ENCODE results near the gene NRIP1. TPM values are rescaled to one million over a fixed set of nuclear protein-coding genes. Genes with fewer than 3 reads are reported as not detected.

The NRIP1 gene
- total RNA-seq, 4 donors from 2014 or later, result 16.1 to 81.9 (median 36.4) TPM

DNA sequence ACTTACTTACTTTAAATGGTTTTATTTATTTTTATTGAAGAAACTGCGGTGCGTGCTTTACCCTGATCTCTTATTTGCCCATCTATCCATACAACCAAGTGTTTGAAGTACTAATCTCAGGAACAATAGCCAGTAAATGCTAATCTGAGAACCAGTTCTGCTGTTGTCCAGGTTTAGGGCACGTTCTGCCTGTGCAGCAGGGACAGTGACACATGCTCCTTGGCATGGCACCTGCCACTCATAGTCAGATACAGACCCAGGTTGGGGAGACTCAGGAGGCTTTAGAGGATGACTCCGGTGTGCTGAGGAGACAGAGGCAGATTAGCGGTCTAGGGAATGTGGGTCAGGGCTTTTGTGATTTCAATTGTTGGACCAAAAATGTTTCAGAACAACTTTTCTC lies 83.6 kb downstream of the NRIP1 start:
- no peak overlapping the region for H3K27ac ChIP-seq
- H3K4me3 ChIP-seq, result no peak overlapping the region
- intact Hi-C loops (cut with DNase I; ENCODE audit: low total_unique reads), result no loop called here
- no peaks in the 10 kb centered on the region for H3K27me3 ChIP-seq
- DNase-seq, result no peak
- H3K36me3 ChIP-seq, result no peaks in the 10 kb centered on the region
- no peaks in the 10 kb centered on the region for H3K9me3 ChIP-seq
- TF ChIP-seq POLR2A (IDR thresholded peaks at IDR 0.05), result no peak
- TF ChIP-seq, protein P1, sequence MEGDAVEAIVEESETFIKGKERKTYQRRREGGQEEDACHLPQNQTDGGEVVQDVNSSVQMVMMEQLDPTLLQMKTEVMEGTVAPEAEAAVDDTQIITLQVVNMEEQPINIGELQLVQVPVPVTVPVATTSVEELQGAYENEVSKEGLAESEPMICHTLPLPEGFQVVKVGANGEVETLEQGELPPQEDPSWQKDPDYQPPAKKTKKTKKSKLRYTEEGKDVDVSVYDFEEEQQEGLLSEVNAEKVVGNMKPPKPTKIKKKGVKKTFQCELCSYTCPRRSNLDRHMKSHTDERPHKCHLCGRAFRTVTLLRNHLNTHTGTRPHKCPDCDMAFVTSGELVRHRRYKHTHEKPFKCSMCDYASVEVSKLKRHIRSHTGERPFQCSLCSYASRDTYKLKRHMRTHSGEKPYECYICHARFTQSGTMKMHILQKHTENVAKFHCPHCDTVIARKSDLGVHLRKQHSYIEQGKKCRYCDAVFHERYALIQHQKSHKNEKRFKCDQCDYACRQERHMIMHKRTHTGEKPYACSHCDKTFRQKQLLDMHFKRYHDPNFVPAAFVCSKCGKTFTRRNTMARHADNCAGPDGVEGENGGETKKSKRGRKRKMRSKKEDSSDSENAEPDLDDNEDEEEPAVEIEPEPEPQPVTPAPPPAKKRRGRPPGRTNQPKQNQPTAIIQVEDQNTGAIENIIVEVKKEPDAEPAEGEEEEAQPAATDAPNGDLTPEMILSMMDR (IDR thresholded peaks at IDR 0.05), result no peak
- H3K4me1 ChIP-seq, result no peaks in the 10 kb centered on the region

- no peaks in the 10 kb centered on the region for H3K36me3 ChIP-seq
- no peak overlapping the region for H3K4me3 ChIP-seq
- no peaks in the 10 kb centered on the region for H3K27me3 ChIP-seq
- H3K4me1 ChIP-seq, result no peaks in the 10 kb centered on the region
- intact Hi-C loops (cut with DNase I; ENCODE audit: low total_unique reads), result no loop called here
- H3K9me3 ChIP-seq, result no peaks in the 10 kb centered on the region
- no peak for DNase-seq
- TF ChIP-seq POLR2A (IDR thresholded peaks at IDR 0.05), result no peak
- TF ChIP-seq, protein P1 (IDR thresholded peaks at IDR 0.05), result no peak
- no peak overlapping the region for H3K27ac ChIP-seq
Measured at GRCh38 chr21:14979264-14979663, 85.5 kb downstream of the NRIP1 start.

DNA sequence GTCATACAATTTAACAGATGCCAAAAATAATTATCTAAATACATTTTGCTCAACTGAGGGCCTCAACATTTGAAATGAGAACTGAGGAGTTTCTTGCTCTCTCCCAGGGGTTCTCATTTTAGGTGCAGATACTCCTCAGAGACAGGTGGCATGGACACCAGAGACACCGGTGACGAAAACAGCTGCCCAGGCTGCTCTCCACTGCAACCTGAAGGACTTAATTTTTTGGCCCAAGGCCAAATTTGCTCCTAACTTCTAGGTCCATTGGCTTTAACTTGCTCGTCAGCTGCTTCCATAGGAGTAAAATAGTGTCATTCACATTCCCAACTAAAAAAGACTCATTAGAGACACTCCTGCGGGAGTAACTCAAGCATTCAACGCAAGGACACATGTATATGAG lies 87.0 kb downstream of the NRIP1 start:
- Histone ChIP-seq H3K9me3 (no peaks in the 10 kb centered on the region), H3K27ac (no peak overlapping the region), H3K4me3 (no peak overlapping the region), H3K4me1 (no peaks in the 10 kb centered on the region), H3K36me3 (no peaks in the 10 kb centered on the region), H3K27me3 (no peaks in the 10 kb centered on the region)
- TF ChIP-seq, protein P1 (IDR thresholded peaks at IDR 0.05), result no peak
- TF ChIP-seq POLR2A (IDR thresholded peaks at IDR 0.05), result no peak
- intact Hi-C loops (cut with DNase I; ENCODE audit: low total_unique reads), result no loop called here
- DNase-seq, result no peak

DNA sequence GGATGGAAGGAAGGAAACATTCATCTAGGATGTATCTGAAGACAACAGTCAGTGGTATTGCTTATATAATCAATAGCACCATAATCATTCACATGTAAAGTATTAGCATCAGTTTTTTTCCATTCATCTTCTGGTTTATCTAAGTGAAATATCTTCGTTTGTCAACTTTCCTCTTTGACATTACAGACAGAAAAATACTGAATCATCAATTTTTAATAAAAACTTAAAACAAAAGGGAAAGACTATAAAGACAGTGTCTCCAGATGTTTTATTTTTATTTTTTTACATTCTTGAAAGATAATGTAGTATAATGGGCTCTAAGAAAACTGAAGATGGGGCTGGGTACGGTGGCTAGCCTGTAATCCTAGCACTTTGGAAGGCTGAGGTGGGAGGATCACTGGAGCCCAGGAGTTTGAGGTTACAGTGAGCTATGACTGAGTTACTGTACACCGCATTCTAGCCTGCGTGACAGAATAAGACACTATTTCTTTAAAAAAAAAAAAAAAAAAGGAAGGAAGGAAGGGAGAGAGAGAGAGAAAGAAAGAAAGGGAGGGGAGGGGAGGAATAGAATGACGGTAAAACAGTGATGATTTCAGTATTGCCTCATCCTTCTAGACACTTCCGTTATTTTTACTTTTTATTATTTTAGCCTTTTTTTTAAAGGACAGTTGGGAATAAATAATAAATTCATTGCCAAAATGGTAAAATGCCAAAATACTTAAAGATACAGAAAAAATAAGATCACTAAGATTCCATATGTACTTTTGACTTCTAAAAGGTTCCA lies 89.5 kb downstream of the NRIP1 start:
- intact Hi-C loops (cut with DNase I; ENCODE audit: low total_unique reads), result no loop called here
- H3K27me3 ChIP-seq, result no peaks in the 10 kb centered on the region
- DNase-seq, result no peak
- H3K4me1 ChIP-seq, result no peaks in the 10 kb centered on the region
- TF ChIP-seq, protein P1 (IDR thresholded peaks at IDR 0.05), result no peak
- no peak for TF ChIP-seq POLR2A (IDR thresholded peaks at IDR 0.05)
- H3K9me3 ChIP-seq, result no peaks in the 10 kb centered on the region
- no peak overlapping the region for H3K27ac ChIP-seq
- no peaks in the 10 kb centered on the region for H3K36me3 ChIP-seq
- H3K4me3 ChIP-seq, result no peak overlapping the region

DNA sequence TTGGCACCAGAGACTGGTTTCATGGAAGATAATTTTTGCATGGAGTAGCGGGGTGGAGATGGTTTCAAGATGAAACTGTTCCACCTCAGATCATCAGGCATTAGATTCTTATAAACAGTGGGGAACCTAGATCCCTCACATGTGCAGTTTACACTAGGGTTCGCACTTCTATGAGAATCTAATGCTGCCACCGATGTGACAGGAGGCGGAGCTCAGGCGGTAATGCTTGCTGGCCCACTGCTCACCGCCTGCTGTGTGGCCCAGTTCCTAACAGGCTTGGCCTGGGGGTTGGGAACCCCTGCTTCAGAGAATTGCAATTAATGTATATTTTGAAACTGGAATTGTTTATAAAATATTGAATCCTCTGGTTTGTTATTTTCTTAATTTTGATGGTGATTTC lies 92.1 kb downstream of the NRIP1 start:
- H3K36me3 ChIP-seq, result no peaks in the 10 kb centered on the region
- intact Hi-C loops (cut with DNase I; ENCODE audit: low total_unique reads), result no loop called here
- H3K4me3 ChIP-seq, result no peak overlapping the region
- no peaks in the 10 kb centered on the region for H3K27me3 ChIP-seq
- no peak overlapping the region for H3K27ac ChIP-seq
- no peaks in the 10 kb centered on the region for H3K4me1 ChIP-seq
- H3K9me3 ChIP-seq, result no peaks in the 10 kb centered on the region
- no peak for DNase-seq
- TF ChIP-seq, protein P1 (IDR thresholded peaks at IDR 0.05), result no peak
- no peak for TF ChIP-seq POLR2A (IDR thresholded peaks at IDR 0.05)

Data from uterus (tissue), 4 donors.